ENCODE data around the gene SMCHD1. TPM values are rescaled to one million over a fixed set of nuclear protein-coding genes. Genes with fewer than 3 reads are reported as not detected.

SMCHD1 gene
- total RNA-seq, 4 donors from 2014 or later: 85.1 to 142 (median 91.7) TPM

GRCh38 chr18:2776601-2777000, 121.1 kb downstream of the SMCHD1 start:
- TF ChIP-seq CTCF (IDR thresholded peaks at IDR 0.05; ENCODE audit: low read depth): no peak

- no peak for TF ChIP-seq CTCF (IDR thresholded peaks at IDR 0.05; ENCODE audit: low read depth)
Measured at GRCh38 chr18:2777241-2777640, 121.7 kb downstream of the SMCHD1 start.

GRCh38 chr18:2780750-2781149, 125.2 kb downstream of the SMCHD1 start:
- no peak for TF ChIP-seq CTCF (IDR thresholded peaks at IDR 0.05; ENCODE audit: low read depth)

GRCh38 chr18:2787225-2787624, 131.7 kb downstream of the SMCHD1 start:
- no peak for TF ChIP-seq CTCF (IDR thresholded peaks at IDR 0.05; ENCODE audit: low read depth)

GRCh38 chr18:2792395-2792794, 136.9 kb downstream of the SMCHD1 start:
- TF ChIP-seq CTCF (IDR thresholded peaks at IDR 0.05; ENCODE audit: low read depth): no peak

- no peak for TF ChIP-seq CTCF (IDR thresholded peaks at IDR 0.05; ENCODE audit: low read depth)
Measured at GRCh38 chr18:2794159-2794558, 138.6 kb downstream of the SMCHD1 start.

GRCh38 chr18:2797951-2798350, 142.4 kb downstream of the SMCHD1 start:
- no peak for TF ChIP-seq CTCF (IDR thresholded peaks at IDR 0.05; ENCODE audit: low read depth)

Data from subcutaneous adipose tissue (tissue), 4 donors.